LoVo (cell line): Measurements from ENCODE around the gene AKAP1.

Experiments
- DNase-seq: peaks from one replicate; pipeline ENCODE4 v3.0.0-alpha.2; 2016; ENCODE audit warnings: low spot score

The AKAP1 gene

GRCh38 chr17:57165754-57166153, 80.7 kb downstream of the AKAP1 start:
- no peak for DNase-seq

DNA sequence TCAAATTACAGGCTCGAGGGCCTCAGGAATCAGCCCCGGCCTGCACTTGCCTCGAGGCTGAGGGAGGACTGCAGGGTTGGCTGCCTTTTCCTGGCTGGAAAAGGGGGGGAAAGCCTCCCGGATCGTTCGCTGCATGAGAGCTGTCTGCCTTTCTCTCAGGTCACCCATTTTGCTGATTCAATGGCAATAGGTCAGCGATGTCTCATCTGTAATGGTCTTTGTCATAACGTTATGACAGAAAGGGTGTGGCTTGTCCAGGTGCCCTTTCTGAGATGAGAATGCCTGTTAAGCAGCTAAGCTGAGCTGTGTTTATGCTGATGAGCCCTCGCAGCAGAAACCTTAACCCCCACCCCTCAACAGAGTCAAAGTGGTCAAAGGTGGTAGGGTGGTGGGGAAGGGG, 81.8 kb downstream of the AKAP1 start:
- peak; percentile 20 for DNase-seq

DNA sequence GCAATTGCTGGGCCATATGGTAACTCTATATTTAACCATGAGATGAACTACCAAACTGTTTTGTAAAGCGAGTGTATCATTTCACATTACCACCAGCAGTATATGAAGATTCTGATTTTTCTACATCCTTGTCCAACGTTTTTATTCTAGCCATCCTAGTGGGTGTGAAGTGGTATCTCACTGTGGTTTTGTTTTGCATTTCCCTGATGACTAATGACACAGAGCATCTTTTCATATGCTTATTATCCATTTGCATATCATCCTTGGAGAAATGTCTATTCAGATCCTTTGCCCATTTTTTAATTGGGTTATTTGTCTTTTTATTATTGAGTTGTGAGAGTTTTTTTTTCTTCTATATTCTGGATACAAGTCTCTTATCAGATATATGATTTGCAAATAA, 83.6 kb downstream of the AKAP1 start:
- DNase-seq = no peak

DNA sequence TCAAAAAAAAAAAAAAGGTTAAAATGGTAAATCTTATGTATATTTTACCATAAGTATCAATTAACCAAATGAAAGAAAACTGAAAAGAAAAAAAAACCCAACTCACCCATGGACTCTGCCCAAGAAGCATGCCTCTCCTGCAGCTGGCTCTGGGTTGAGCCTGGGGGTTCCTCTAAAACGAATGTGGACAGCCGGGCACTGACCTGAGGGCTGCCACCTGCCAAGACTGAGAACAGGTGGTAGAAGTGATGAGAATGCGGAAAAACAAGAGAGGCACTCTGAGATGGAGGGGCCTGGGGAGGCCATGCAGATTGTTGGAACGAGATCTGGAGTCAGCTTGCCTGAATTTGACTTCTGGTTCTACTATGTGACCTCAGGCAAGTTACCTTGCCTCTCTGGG, 85.8 kb downstream of the AKAP1 start:
- DNase-seq = no peak
